Sigmoid colon (tissue), 7 donors: Measurements from ENCODE around the gene SLC7A14. TPM values are rescaled to one million over a fixed set of nuclear protein-coding genes. Genes with fewer than 3 reads are reported as not detected.

ENCODE experiments used
- DNase-seq: peaks from one replicate; pipeline ENCODE4 v3.0.0-alpha.2; 2019
- H3K27ac ChIP-seq, 4 donors: fragments of 200-600 bp; sonication (generic); one replicate each; pipeline ENCODE4 v1.5.1; 2016 to 2019; ENCODE audit warnings: mild to moderate bottlenecking in 1 of 4
- H3K27me3 ChIP-seq, 3 donors: fragments of 200-600 bp; sonication (generic); one replicate each; pipeline ENCODE4 v1.5.1; 2019; ENCODE audit warnings: mild to moderate bottlenecking in 1 of 3
- H3K36me3 ChIP-seq, 4 donors: fragments of 200-600 bp; sonication (generic); one replicate each; pipeline ENCODE4 v1.5.1; 2016 to 2019
- H3K4me1 ChIP-seq, 4 donors: fragments of 200-600 bp; sonication (generic); one replicate each; pipeline ENCODE4 v1.5.1; 2017 to 2019
- H3K4me3 ChIP-seq, 4 donors: fragments of 200-600 bp; sonication (generic); one replicate each; pipeline ENCODE4 v1.5.1; 2017 to 2019; ENCODE audit warnings: mild to moderate bottlenecking in 2 of 4, moderate library complexity in 1 of 4
- H3K9me3 ChIP-seq, 4 donors: fragments of 200-600 bp in 3 of 4; sonication (generic) in 3 of 4; one replicate each; pipeline versions ENCODE4 v1.5.1 to v1.6.1; 2013 to 2019
- CTCF ChIP-seq, 4 experiments: fragments of 450-650 bp in 3 of 4; fragments of 200-600 bp in 1 of 4; IDR thresholded peaks; one replicate each; pipeline ENCODE4 v1.5.1; 2016 to 2019; ENCODE audit warnings: antibody characterized with exemption in 4 of 4, mild to moderate bottlenecking in 3 of 4, moderate library complexity in 2 of 4
- EP300 ChIP-seq, 4 donors: sonication (generic); formaldehyde crosslinking; IDR thresholded peaks; one replicate each; pipeline ENCODE4 v1.6.1; 2017; ENCODE audit warnings: antibody characterized with exemption in 4 of 4
- POLR2A ChIP-seq, 2 donors: fragments of 450-650 bp; IDR thresholded peaks; one replicate each; pipeline ENCODE4 v1.6.1; 2016; ENCODE audit warnings: antibody characterized with exemption in 2 of 2, mild to moderate bottlenecking in 2 of 2, moderate library complexity in 2 of 2
- POLR2AphosphoS5 ChIP-seq, 4 donors: sonication (generic); formaldehyde crosslinking; IDR thresholded peaks; one replicate each; pipeline ENCODE4 v1.6.1; 2017; ENCODE audit warnings: antibody characterized with exemption in 4 of 4
- WGBS, 2 donors: extraction: QIAGEN DNeasy Blood & Tissue Kit; methylation state at CpG; one replicate each; pipeline ENCODE4 v1.1.7; 2013; 5-methylcytosine and 5-hydroxymethylcytosine counted together
- intact Hi-C: fragments of 100-400 bp; cut with DNase I; formaldehyde crosslinking; loops from one replicate; pipeline ENCODE4 v1.15.1; 2023
- polyA plus RNA-seq, 3 donors: library from polyadenylated mRNA; stranded (reverse); fragments of 200-250 nt; gene quantifications; one replicate each; pipeline ENCODE4 v1.2.3, GENCODE V29; 2013
- total RNA-seq, 4 donors: library from RNA; depleted of rRNA; stranded (reverse); fragments of >200 nt; gene quantifications; one replicate each; pipeline ENCODE4 v1.1.0, GENCODE V29; 2016
- donor health status: healthy with polysubstance abuse.
- donor health status: Bipolar disorder and iron deficiency.
- donor health status: healthy.

The SLC7A14 gene
- total and polyA plus RNA-seq, 7 donors = 0.79 to 3.9 (median 2.8) TPM; not detected in 2

GRCh38 chr3:170606675-170607074, 20.8 kb upstream of the SLC7A14 start:
- H3K9me3 ChIP-seq = no peaks in the 10 kb centered on the region
- intact Hi-C loops = no loop called here
- no peak overlapping the region for H3K4me3 ChIP-seq
- no peak for TF ChIP-seq POLR2AphosphoS5 (IDR thresholded peaks at IDR 0.05)
- no peak for TF ChIP-seq EP300 (IDR thresholded peaks at IDR 0.05)
- no peak for TF ChIP-seq CTCF (IDR thresholded peaks at IDR 0.05)
- no peak for TF ChIP-seq POLR2A (IDR thresholded peaks at IDR 0.05)
- no peaks in the 10 kb centered on the region for H3K27me3 ChIP-seq
- WGBS, 2 donors = 84 to 88% methylated on average over 3 of the region's 3 CpGs
- no peak overlapping the region for H3K27ac ChIP-seq
- H3K4me1 ChIP-seq = no peaks in the 10 kb centered on the region
- no peaks in the 10 kb centered on the region for H3K36me3 ChIP-seq
- no peak for DNase-seq

GRCh38 chr3:170605490-170605889, 19.6 kb upstream of the SLC7A14 start:
- Histone ChIP-seq H3K4me1 (no peaks in the 10 kb centered on the region), H3K36me3 (no peaks in the 10 kb centered on the region), H3K4me3 (no peak overlapping the region), H3K27ac (no peak overlapping the region), H3K9me3 (no peaks in the 10 kb centered on the region), H3K27me3 (no peaks in the 10 kb centered on the region)
- no peak for DNase-seq
- TF ChIP-seq CTCF (IDR thresholded peaks at IDR 0.05) = no peak
- intact Hi-C loops = no loop called here

- no peaks in the 10 kb centered on the region for H3K9me3 ChIP-seq
- TF ChIP-seq POLR2A (IDR thresholded peaks at IDR 0.05) (no peak), CTCF (IDR thresholded peaks at IDR 0.05) (no peak), EP300 (IDR thresholded peaks at IDR 0.05) (no peak), POLR2AphosphoS5 (IDR thresholded peaks at IDR 0.05) (no peak)
- H3K27ac ChIP-seq = no peak overlapping the region
- intact Hi-C loops = no loop called here
- WGBS, 2 donors = 54 to 71% methylated on average over 5 of the region's 5 CpGs
- H3K4me1 ChIP-seq = no peaks in the 10 kb centered on the region
- H3K27me3 ChIP-seq = no peaks in the 10 kb centered on the region
- no peak overlapping the region for H3K4me3 ChIP-seq
- DNase-seq = no peak
- no peaks in the 10 kb centered on the region for H3K36me3 ChIP-seq
These were observed 18.1 kb upstream of the SLC7A14 start for GRCh38 chr3:170603770-170604510.

- Histone ChIP-seq H3K4me1 (peaks cover 0 to 5% (median 0%) of the 10 kb centered on the region in 4 donors), H3K4me3 (no peak overlapping the region), H3K27ac (no peak overlapping the region), H3K36me3 (no peaks in the 10 kb centered on the region), H3K27me3 (no peaks in the 10 kb centered on the region), H3K9me3 (no peaks in the 10 kb centered on the region)
- intact Hi-C loops = no loop called here
- WGBS, 2 donors = 95 to 96% methylated on average over 1 of the region's 1 CpG
- DNase-seq = no peak
- TF ChIP-seq CTCF (IDR thresholded peaks at IDR 0.05) = no peak
- no peak for TF ChIP-seq EP300 (IDR thresholded peaks at IDR 0.05)
- no peak for TF ChIP-seq POLR2AphosphoS5 (IDR thresholded peaks at IDR 0.05)
- TF ChIP-seq POLR2A (IDR thresholded peaks at IDR 0.05) = no peak
These were observed 16.7 kb upstream of the SLC7A14 start for GRCh38 chr3:170602556-170602955.
